Testis (tissue), 3 donors: ENCODE results near the gene ORM1. TPM values are rescaled to one million over a fixed set of nuclear protein-coding genes. Genes with fewer than 3 reads are reported as not detected.

Source experiments
- DNase-seq: peaks from one replicate; pipeline ENCODE4 v3.0.0-alpha.2; 2019
- H3K27ac ChIP-seq, 2 donors: fragments of 200-600 bp; sonication (generic); one replicate each; pipeline ENCODE4 v1.5.1; 2019
- H3K27me3 ChIP-seq: fragments of 200-600 bp; sonication (generic); one replicate; pipeline ENCODE4 v1.5.1; 2019
- H3K36me3 ChIP-seq: fragments of 200-600 bp; sonication (generic); one replicate; pipeline ENCODE4 v1.5.1; 2017; ENCODE audit warnings: low read depth; ENCODE audit errors: missing control alignments
- H3K4me1 ChIP-seq: fragments of 200-600 bp; sonication (generic); one replicate; pipeline ENCODE4 v1.5.1; 2019
- H3K4me3 ChIP-seq, 2 donors: fragments of 200-600 bp; sonication (generic); one replicate each; pipeline ENCODE4 v1.5.1; 2017 to 2019
- H3K9me3 ChIP-seq: fragments of 200-600 bp; sonication (generic); one replicate; pipeline ENCODE4 v1.5.1; 2017
- CTCF ChIP-seq, 3 experiments: fragments of 450-650 bp in 2 of 3; fragments of 200-600 bp in 1 of 3; sonication (generic) in 1 of 3; IDR thresholded peaks; one replicate each; pipeline ENCODE4 v1.5.1; 2016 to 2019; ENCODE audit warnings: antibody characterized with exemption in 3 of 3, mild to moderate bottlenecking in 2 of 3, moderate library complexity in 1 of 3
- POLR2A ChIP-seq: fragments of 450-650 bp; IDR thresholded peaks from one replicate; pipeline ENCODE4 v1.6.1; 2017; ENCODE audit warnings: antibody characterized with exemption, mild to moderate bottlenecking, moderate library complexity
- WGBS, 2 donors: methylation state at CpG; one replicate each; pipeline ENCODE4 v1.1.5; 2018; 5-methylcytosine and 5-hydroxymethylcytosine counted together
- intact Hi-C: fragments of 100-400 bp; cut with DNase I; formaldehyde crosslinking; loops from one replicate; pipeline ENCODE4 v1.15.1; 2023; ENCODE audit warnings: low total_unique reads
- polyA plus RNA-seq: library from polyadenylated mRNA; stranded (reverse); fragments of 350-450 nt; fragmentation: Illumina TruSeq; extraction: RNeasy Lipid Tissue Mini Kit (QIAGEN cat#74804); gene quantifications from one replicate; pipeline ENCODE4 v1.2.3, GENCODE V29; 2014; ENCODE audit warnings: low read depth, low replicate concordance; ENCODE audit not compliant: insufficient read depth
- total RNA-seq, 2 donors: library from RNA; depleted of rRNA; stranded (reverse); fragments of >200 nt; gene quantifications; one replicate each; pipeline ENCODE4 v1.2.3, GENCODE V29; 2016

ORM1 gene
- total and polyA plus RNA-seq, 3 donors from 2014 or later: 1.6 TPM; not detected in 2

- peak; percentile 2 for DNase-seq
- intact Hi-C loops: no loop called here
- no peak for TF ChIP-seq CTCF (IDR thresholded peaks at IDR 0.05)
- no peak for TF ChIP-seq POLR2A
- Histone ChIP-seq H3K27me3 (no peaks in the 10 kb centered on the region), H3K9me3 (no peaks in the 10 kb centered on the region), H3K27ac (no peak overlapping the region), H3K4me3 (no peak overlapping the region), H3K36me3 (no peaks in the 10 kb centered on the region), H3K4me1 (peaks cover under 1% of the 10 kb centered on the region)
- 94 to 100% methylated on average over 4 of the region's 4 CpGs for WGBS, 2 donors
These were observed 22.6 kb upstream of the ORM1 start for GRCh38 chr9:114300153-114300845.

DNA sequence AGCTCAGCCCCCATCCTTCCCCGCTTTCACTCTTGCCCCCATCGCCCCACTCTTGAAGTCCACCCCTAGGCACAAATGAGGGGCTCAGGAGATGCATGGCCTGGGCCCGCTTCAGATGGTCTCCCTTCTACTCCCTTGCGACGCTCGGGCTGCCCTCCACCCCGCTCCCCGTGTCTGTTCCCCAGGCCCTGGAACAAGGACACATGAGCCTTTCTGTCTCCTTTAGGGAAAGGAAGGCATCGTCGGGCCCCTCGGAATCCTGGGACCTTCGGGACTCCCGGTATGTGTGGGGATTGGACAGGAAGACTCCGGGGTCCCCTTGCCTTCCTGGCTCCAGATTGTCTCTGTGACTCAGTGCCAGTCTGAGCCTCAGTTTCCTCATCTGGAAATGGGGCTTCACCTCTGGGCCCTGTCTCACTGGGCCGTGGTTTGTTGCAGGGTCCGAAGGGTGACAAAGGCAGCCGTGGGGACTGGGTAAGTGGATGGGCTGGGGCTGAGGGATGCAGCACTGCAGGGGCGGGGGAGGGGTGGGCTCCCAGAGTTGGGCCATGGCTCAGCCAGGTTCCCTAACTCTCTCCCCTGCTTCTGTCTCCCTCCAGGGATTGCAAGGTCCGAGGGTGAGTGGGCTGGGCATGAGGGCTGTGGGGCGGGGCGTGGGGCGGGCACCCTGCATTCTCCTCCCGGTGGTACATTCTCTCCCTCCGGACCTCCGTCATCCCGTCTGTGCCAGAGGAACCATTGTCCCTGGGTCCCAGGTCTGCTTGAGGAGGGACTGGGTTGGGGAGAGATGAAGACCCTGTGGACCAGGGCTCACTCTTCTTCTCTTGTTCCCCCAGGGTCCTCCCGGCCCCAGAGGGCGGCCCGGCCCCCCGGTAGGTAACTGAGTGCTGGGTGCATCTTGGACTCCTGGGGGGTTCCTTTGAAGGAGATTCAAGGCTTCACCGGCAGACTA, 21.8 kb upstream of the ORM1 start:
- peaks cover 8% of the 10 kb centered on the region for H3K4me1 ChIP-seq
- H3K27me3 ChIP-seq: no peaks in the 10 kb centered on the region
- H3K4me3 ChIP-seq: no peak overlapping the region
- DNase-seq: peak; percentile 2
- H3K27ac ChIP-seq: no peak overlapping the region
- TF ChIP-seq POLR2A (no peak), CTCF (IDR thresholded peaks at IDR 0.05) (no peak)
- H3K9me3 ChIP-seq: no peaks in the 10 kb centered on the region
- no peaks in the 10 kb centered on the region for H3K36me3 ChIP-seq
- WGBS, 2 donors: 96% methylated on average over 17 to 25 of the region's 31 CpGs
- intact Hi-C loops: no loop called here

DNA sequence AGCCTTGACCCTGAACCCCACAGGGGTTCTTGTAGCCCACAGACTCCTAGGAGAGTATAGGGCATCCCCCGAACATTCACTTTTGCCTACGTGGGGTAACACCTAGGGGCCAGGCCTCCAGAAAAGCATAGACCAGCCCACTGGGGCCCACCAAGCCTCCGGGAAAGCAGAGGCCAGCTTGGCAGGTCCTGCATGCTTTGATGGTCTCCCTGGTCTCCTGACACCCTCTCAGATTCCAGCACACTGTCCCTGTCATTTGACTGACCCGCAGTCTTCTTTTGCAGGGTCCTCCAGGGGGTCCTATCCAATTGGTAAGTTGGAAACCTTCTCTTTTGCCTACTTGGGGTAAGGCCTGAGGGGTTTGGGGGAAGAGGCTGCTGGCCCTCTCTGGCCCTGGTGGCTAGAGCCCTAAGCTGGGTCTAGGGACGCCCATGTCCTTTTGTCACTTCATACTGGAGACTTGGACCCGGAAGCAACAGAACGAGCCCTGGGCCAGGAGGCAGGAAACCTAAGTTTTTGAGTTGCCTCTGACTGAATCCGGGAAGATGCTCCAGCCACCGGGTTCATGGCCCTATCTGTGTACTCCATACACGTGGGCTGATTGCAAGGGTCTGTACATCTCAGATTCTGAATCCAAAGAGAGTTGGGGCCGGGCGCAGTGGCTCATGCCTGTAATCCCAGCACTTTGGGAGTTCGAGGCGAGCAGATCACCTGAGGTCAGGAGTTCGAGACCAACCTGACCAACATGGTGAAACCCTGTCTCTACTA, 20.9 kb upstream of the ORM1 start:
- Histone ChIP-seq H3K9me3 (no peaks in the 10 kb centered on the region), H3K36me3 (no peaks in the 10 kb centered on the region), H3K27ac (no peak overlapping the region), H3K4me1 (peaks cover 8% of the 10 kb centered on the region), H3K4me3 (no peak overlapping the region), H3K27me3 (no peaks in the 10 kb centered on the region)
- WGBS, 2 donors: 87 to 88% methylated on average over 15 of the region's 15 CpGs
- peak; percentile 8 for DNase-seq
- TF ChIP-seq CTCF (IDR thresholded peaks at IDR 0.05) (no peak), POLR2A (no peak)
- intact Hi-C loops: no loop called here

GRCh38 chr9:114302727-114303126, 20.2 kb upstream of the ORM1 start:
- H3K9me3 ChIP-seq: no peaks in the 10 kb centered on the region
- no peaks in the 10 kb centered on the region for H3K27me3 ChIP-seq
- DNase-seq: peak; percentile 9
- WGBS, 2 donors: 65 to 87% methylated on average over 6 of the region's 6 CpGs
- H3K4me1 ChIP-seq: peaks cover 8% of the 10 kb centered on the region
- TF ChIP-seq CTCF (IDR thresholded peaks at IDR 0.05) (no peak), POLR2A (no peak)
- no peak overlapping the region for H3K4me3 ChIP-seq
- H3K27ac ChIP-seq: no peak overlapping the region
- H3K36me3 ChIP-seq: no peaks in the 10 kb centered on the region
- intact Hi-C loops: no loop called here
